Motor neuron (in vitro differentiated cells): ENCODE measurements around the gene TFPI. TPM values are rescaled to one million over a fixed set of nuclear protein-coding genes. Genes with fewer than 3 reads are reported as not detected.
"Not testable (repeated sequence)": the region's sequence is repeated elsewhere in the genome, so short reads cannot be mapped to it uniquely, and the experiment has no call there.

ENCODE experiments used
- ATAC-seq, 8 experiments: fragments of 200-7000 bp; cut with Tn5 transposase; replicated peaks in 6 of 8; 2 replicates each; pipeline ENCODE4 v1.8.0; 2021; ENCODE audit warnings: mild to moderate bottlenecking in 8 of 8, moderate library complexity in 8 of 8
- H3K27ac ChIP-seq, 2 donors: fragments of 250-450 bp; sonication (Bioruptor Pico); 2 replicates each; pipeline ENCODE4 v1.9.0; 2021; ENCODE audit warnings: antibody characterized with exemption in 2 of 2, mild to moderate bottlenecking in 2 of 2, moderate library complexity in 1 of 2
- H3K4me1 ChIP-seq, 2 donors: fragments of 250-450 bp; sonication (Bioruptor Pico); replicated peaks in 1 of 2; 2 replicates each; pipeline ENCODE4 v1.6.1; 2021; ENCODE audit warnings: antibody characterized with exemption in 2 of 2, mild to moderate bottlenecking in 2 of 2, moderate library complexity in 1 of 2
- H3K4me3 ChIP-seq, 5 donors: fragments of 250-450 bp; sonication (Bioruptor Pico); 2 replicates each; pipeline ENCODE4 v1.9.0; 2021; ENCODE audit warnings: antibody characterized with exemption in 5 of 5, mild to moderate bottlenecking in 5 of 5, moderate library complexity in 4 of 5
- WGBS, 10 experiments: fragments of 450-650 bp; shearing (Covaris generic); methylation state at CpG; one replicate each; pipeline ENCODE4 v1.0.0; 2022; 5-methylcytosine and 5-hydroxymethylcytosine counted together
- in situ Hi-C, 9 experiments: fragments of 400-800 bp; cut with MboI; loops; one replicate each; pipeline ENCODE4 v1.15.0; 2021; ENCODE audit warnings: low sequenced_read_pairs in 9 of 9, low pct_unique_long_range_greater_than_20kb in 2 of 9; ENCODE audit not compliant: unreplicated experiment in 9 of 9
- total RNA-seq, 8 experiments: library from RNA; unstranded; fragments of 300-600 nt; gene quantifications; 2 replicates each; pipeline versions ENCODE4 v1.2.3 to v1.2.4, GENCODE V29; 2022

The TFPI gene
- total RNA-seq, 8 experiments from 2014 or later: 0.18 to 79.3 (median 5.1) TPM

DNA sequence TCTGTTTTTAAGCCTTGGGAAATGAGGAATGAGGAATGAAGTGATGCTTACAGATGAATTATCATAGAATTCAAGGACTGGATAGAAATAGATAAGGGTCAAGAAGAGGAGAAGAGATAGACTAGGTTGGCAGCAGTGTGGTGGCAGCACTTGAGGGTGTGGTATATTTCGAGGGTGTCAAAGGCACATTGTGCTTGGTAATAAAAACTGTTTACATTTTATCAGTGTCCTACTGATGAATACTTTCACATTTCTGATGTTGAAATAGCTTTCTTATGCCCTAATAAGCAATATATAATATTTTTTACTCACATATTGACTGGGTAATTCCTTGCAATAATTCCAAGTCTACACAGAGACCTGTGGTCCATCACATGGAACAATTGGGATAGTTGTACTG is 3.4 kb downstream of the TFPI start:
- whole genome bisulfite sequencing, 10 experiments: 86 to 100% (median 100%) methylated on average over 1 of the region's 1 CpG; no CpG with 5 or more reads in 3 of the 10 experiments
- in situ Hi-C loops: no loop called here
- Histone ChIP-seq H3K4me3 (no peak overlapping the region), H3K27ac (no peak overlapping the region), H3K4me1 (no peaks in the 10 kb centered on the region)
- ATAC-seq: no peak

DNA sequence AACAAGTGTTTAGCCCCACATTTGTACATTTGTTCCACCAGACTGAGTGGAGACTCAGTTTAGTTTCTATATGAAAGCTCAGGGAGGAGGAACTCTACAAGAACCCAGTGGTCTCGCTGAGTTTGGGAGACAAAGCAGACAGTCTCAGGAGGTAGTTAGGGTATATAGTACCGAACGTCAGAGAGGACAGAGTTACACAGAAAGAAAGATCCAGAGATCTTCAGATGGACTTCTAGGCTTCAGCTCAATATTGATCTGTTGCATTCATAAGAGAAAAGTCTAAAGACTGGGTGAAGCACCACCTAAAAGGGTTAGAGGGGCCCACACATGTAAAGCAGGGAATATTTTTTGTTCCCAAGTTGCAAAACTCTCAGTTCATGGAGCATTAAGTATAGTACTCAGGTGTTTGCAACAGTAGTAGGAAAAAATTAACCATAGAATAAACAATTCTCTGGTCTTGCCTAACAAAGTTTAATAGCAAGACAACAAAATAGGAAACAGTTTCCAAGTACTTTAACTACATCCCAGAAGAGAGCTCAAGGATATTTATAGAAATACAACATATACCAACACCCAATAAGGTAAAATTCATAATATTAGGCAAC is 4.2 kb downstream of the TFPI start:
- ATAC-seq: no peak
- Histone ChIP-seq H3K4me1 (no peaks in the 10 kb centered on the region), H3K27ac (no peak overlapping the region), H3K4me3 (no peak overlapping the region)
- 72 to 100% (median 91%) methylated on average over 1 to 3 of the region's 3 CpGs for WGBS, 10 experiments
- in situ Hi-C loops: no loop called here

DNA sequence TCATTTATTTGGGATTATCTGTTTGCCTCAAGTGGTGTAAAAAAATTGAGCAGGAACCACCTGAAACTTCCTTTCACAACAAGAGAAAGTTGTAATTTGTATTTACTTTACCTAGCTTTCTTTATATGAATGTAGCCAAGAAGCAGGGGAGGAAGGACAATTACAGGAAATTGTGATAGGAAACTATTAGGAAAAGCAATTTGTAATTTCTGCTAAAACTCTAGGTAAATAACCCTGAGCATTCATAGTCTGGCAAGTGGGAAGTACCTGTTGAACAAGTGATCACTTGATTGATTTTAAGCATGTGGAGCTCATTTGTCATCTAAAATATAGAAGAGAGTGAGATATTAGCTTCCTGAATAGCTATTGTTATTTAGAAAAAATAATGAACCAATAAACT is 5.0 kb downstream of the TFPI start:
- in situ Hi-C loops: no loop called here
- no peaks in the 10 kb centered on the region for H3K4me1 ChIP-seq
- H3K4me3 ChIP-seq: no peak overlapping the region
- H3K27ac ChIP-seq: no peak overlapping the region
- ATAC-seq: no peak

DNA sequence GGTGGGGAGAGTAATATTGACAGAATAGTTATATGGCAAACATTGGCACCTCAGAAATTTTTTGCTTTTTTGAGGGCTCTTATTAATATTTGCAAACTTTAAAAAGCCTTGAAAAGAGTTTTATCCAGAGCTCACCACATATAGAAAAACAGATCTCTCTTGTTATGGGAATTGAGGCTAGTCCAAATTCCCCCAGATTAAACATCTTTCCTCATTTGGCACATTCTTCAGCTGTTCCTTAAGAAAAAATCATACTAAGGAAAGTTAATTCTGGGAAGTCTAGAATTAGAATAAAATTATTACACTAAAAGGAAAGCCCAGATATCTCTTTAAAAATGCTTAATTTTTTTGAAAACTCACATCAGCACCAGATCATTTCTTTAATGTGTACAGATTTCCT is 5.6 kb downstream of the TFPI start:
- Histone ChIP-seq H3K4me1 (no peaks in the 10 kb centered on the region), H3K4me3 (no peak overlapping the region), H3K27ac (no peak overlapping the region)
- in situ Hi-C loops: no loop called here
- no peak for ATAC-seq

DNA sequence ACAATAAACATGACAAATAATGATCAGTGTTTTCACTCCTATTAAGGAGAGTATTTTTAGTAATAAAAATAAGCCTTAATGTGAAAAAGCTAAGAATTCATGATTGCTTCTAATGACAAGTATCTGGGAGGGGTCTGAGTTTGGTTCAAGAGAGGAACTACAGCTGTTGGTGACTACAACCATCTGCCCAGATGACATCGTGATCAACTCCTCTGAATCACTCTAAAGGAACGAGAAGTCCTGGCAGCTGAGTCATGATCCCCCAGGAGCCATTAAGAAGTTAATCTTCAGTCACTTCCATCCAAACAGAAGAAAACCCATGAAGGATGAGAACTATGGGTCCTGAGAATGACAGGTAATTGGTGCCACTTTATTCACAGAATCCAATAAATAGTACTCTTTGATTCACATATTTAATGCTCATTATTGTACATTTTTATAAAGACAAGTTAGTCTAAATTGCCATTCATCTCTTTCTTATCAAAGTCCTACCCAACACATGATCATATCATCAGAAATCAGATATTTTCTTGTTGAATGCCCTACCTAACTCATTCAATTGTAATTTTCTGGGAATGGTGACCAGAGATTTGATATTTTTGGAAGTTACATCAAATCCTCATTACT is 6.8 kb downstream of the TFPI start:
- 0 to 40% (median 26%) methylated on average over 1 to 2 of the region's 2 CpGs for WGBS, 10 experiments
- Histone ChIP-seq H3K27ac (no peak overlapping the region), H3K4me1 (no peaks in the 10 kb centered on the region), H3K4me3 (no peak overlapping the region)
- in situ Hi-C loops: no loop called here
- peak in 4 of 8 experiments; percentile 26 to 100 (median 66) for ATAC-seq

DNA sequence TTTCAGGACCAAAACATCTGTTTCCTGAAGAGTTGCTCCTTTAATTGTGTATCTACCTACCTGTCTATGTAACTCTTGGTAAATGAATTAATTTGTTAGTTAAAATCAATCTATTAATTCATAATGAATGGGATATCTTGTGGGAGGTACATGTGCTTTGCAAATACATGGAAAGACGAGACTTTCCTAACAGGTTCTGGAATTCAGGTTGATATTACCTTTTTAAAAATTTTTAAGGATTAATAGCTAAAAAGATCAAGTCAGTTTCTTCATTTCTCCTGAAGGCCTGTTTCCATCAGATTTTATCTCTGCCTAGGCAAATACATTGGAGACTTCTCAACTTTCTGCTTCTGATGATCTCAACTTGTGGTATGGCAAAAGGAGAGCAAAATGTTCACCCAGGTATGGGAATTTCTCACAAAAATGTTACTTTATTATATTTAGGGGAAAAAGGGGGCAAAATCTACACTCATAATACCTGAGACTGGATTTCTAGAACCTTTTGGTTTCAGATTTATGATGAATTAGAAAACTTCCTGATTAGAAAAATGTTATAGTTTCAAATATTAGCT is 7.4 kb downstream of the TFPI start:
- H3K27ac ChIP-seq: no peak overlapping the region
- ATAC-seq: no peak
- H3K4me3 ChIP-seq: no peak overlapping the region
- 80 to 100% (median 92%) methylated on average over 1 of the region's 1 CpG; no CpG with 5 or more reads in 3 of the 10 experiments for WGBS, 10 experiments
- H3K4me1 ChIP-seq: no peaks in the 10 kb centered on the region
- in situ Hi-C loops: no loop called here

DNA sequence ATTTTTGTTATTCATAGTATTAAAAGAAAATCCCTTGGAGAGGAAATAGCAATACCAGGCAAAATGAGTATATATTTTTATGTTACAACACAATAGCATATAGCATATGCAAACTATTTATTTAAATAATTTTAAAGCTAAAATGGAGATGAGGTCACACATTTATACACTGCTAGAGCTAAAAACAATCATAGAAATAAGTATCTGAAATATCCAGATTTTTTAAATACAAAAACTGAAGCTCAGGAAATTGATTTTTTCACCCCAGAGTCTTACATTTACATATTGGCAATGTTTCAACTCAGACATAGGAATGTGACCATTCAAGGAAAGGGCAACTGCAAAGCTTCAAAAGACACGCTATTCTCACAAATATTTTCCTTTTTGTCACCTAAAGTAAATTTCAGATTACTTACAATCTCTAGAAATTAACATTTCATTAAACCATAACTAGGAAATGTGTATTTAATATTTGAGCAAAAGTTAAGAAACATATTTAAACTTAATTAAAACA is 8.9 kb downstream of the TFPI start:
- in situ Hi-C loops: no loop called here
- H3K4me1 ChIP-seq: no peaks in the 10 kb centered on the region
- WGBS, 10 experiments: 60 to 100% (median 71%) methylated on average over 1 of the region's 1 CpG; no CpG with 5 or more reads in 1 of the 10 experiments
- H3K27ac ChIP-seq: no peak overlapping the region
- H3K4me3 ChIP-seq: no peak overlapping the region
- no peak for ATAC-seq

DNA sequence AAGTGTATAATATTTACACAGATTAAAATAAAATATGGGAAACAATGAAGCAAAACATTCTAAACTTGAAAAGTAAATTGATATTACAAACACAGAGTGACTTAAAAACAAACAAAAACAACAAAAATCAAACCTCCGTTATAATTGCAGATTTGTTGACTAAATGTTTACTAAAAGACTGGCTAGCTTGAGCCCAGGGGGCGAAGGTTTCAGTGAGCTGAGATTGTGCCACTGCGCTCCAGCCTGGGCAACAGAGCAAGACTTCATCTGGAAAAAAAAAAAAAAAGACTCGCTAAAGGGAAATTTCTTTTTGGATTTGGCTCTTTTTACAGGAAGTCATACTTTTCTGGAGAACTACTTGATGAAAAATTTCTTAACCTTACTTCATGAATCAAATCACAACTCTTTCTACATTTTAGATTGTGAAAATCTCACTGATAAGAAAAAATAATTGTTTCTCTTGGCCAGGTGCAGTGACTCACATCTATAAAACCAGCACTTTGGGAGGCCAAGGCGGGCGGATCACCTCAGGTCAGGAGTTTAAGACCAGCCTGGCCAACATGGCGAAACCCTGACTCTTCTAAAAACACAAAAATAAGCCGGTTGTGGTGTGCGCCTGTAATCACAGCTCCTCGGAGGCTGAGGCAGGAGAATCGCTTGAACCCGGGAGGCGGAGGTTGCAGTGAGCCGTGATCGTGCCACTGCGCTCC is 9.7 kb downstream of the TFPI start:
- in situ Hi-C loops: no loop called here
- no peak for ATAC-seq
- WGBS, 10 experiments: 93 to 100% (median 97%) methylated on average over 3 to 16 of the region's 16 CpGs
- Histone ChIP-seq H3K27ac (no peak overlapping the region), H3K4me1 (no peaks in the 10 kb centered on the region), H3K4me3 (no peak overlapping the region)

DNA sequence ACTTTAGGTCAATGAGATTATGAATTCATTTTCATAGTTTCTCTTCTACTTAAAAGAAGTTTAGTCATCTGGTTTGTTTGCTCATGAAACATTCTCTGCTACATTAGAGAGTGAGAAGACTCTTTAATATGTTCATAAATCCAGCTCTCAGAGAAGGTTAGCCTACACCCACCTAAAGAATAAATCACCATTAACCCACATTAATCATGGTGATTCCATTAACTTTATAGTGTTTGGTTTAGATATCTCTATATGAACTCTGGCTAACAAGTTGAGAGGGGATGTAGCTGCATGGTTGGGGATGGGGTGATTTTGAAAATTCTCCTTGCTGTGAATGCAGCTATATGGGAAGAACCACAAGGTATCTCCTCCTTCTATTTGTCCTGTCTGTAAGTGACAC is 10.7 kb downstream of the TFPI start:
- H3K27ac ChIP-seq: no peak overlapping the region
- no peak overlapping the region for H3K4me3 ChIP-seq
- ATAC-seq: no peak
- in situ Hi-C loops: no loop called here
- no peaks in the 10 kb centered on the region for H3K4me1 ChIP-seq

DNA sequence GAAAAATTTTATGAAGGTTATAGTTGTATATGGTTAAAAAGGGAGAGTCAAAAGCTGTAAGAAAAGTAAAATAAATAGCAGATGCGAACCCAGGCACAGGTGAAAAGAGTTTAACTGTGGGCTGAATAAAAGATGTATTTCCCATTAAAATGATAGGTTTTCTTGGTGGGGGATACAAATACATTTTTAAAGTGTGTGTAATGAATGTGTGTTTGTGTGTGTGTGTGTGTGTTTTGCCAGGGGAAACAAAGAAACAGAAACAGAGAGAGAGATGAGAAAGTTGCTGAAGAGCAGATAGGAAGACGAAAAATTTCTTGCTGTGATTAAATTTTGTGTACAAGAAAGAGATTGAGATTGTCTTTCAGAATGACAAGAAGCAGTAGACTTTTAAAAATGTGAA is 12.1 kb downstream of the TFPI start:
- no peak for ATAC-seq
- 73 to 100% (median 88%) methylated on average over 2 of the region's 2 CpGs; no CpG with 5 or more reads in 1 of the 10 experiments for WGBS, 10 experiments
- in situ Hi-C loops: no loop called here
- H3K4me1 ChIP-seq: no peaks in the 10 kb centered on the region
- H3K4me3 ChIP-seq: no peak overlapping the region
- H3K27ac ChIP-seq: no peak overlapping the region

DNA sequence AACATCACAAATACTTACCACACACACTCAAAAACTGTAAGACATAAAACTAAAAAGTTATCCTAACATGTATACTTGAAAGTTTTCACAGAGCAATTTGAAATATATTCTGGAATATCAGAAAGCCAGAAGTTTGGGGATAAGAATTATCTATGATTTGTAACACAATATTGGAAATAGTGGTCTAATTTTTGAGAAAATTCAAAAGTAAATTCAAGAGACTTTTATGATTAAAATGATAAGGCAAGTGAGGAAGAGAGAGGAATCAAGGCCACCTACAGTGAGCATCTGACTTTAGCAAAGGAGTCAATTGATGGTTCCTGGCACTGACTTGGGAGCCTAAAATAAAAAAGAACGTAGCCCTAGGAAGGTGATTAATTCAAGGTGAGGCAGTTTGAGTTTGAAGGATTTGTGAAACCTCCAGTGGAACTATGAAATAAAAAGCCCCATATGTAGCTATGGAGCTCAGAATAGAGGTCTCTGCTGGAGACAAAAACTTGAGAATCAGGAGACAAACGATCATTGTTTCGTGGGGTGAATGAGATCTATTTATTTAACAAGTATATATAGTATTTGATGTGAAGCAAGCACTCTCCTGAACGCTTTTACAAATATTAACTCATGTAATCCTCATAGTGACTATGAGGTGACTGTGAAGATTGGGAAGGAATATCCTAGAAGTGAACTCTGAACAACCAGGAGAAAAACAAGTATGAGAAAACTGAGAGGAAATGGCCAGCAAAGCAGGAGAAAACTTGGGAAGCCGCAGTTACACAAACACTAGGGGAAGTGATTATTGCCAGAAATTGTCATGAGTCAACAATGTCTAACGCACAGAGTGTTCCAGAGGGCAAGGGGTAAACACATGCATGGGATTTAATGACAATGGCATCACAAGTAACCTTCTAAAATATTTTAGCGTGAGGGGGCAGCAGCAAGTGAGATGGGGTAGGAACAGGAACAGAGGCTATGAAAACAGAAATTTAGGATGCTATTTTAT is 12.8 kb downstream of the TFPI start:
- no peak overlapping the region for H3K27ac ChIP-seq
- H3K4me3 ChIP-seq: no peak overlapping the region
- 12 to 82% (median 69%) methylated on average over 3 to 7 of the region's 7 CpGs for WGBS, 10 experiments
- peak in 3 of 8 experiments; percentile 37 to 78 (median 67) for ATAC-seq
- H3K4me1 ChIP-seq: no peaks in the 10 kb centered on the region
- in situ Hi-C loops: no loop called here

DNA sequence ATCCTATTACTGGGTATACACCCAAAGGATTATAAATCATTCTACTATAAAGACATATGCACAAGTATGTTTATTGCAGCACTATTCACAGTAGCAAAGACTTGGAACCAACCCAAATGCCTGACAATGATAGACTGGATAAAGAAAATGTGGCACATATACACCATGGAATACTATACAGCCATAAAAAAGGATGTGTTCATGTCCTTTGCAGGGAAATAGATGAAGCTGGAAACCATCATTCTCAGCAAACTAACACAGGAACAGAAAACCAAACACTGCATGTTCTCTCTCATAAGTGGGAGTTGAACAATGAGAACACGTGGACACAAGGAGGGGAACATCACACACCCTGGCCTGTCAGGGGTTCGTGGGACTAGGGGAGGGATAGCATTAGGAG is 16.0 kb downstream of the TFPI start:
- H3K4me1 ChIP-seq, ATAC-seq, H3K4me3 ChIP-seq, H3K27ac ChIP-seq, in situ Hi-C loops: not testable (repeated sequence)
- WGBS, 10 experiments: 60 to 100% (median 80%) methylated on average over 1 to 2 of the region's 2 CpGs; no CpG with 5 or more reads in 5 of the 10 experiments
